ENCODE measurements around the gene ZNF8.

ZNF8 gene

GRCh38 chr19:58300620-58301019 is 21.9 kb downstream of the ZNF8 start:
- no peak for DNase-seq

DNA sequence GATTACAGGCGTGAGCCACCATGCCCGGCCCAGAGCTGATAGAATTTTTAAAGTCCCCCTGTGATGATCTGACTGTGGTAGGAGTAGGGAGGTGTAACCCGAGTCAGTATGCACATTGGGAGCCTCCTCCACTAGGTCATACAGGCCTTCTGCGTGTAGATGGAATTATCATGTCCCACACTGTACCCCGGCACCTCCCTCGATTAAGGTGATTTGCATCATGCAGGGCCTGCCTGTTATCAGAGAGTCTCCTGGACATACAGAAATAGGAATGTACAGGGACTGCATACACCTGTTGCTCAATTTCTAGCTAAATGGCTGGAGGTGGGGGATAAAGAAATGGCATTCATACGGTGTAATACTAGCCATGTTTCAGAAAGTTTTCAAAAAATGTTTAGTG is 25.5 kb downstream of the ZNF8 start:
- DNase-seq = no peak

- DNase-seq = no peak
Observed at GRCh38 chr19:58304748-58305064, 26.0 kb downstream of the ZNF8 start.

DNA sequence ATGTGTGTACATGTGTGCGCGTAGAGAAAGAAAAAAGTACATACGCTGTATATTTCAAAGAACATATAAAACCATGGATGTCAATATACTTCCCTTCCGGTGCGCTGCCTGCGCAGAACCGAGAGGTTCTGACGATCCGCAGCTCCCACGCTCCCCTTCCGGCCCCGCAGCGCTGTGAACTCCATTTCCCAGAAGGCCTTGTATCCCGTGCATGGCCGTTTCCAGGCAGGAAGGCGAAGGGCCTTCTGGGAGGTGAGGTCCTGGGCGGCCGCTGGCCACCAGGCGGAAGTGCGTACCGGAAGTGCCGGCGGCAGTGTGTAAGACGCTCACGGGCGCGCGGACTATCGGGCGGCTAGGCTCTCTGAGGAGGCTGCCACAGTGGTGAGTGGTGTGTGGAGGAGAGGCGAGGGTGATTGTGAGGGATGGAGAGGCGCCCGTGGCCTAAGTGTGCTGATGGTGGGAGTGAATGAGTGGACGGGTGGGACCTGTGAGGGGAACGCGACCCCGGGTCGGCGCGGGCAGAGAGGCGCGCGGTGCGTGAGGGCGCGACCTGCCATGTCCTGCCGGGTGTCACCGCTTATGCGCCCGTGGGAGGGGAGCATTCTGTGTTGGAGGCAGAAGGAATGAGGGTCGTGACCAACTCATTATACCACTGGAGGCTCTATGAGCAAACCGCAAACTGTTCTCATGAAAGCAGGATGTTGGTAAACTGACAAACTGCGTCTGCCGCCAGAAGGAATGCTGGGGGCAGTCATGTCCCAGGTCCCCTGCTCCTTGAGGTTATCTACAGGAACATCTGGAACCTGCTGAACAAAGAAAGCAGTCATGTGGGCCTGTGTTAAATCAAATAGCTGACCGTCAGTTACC is 26.5 kb downstream of the ZNF8 start, which contains the start of gene ERVK3-1:
Gene ERVK3-1 (plus strand): TSS at position 313 of the 867 bp plus-strand sequence. CDS start 6,792 bp downstream, outside the sequence.
- peak; percentile 87 for DNase-seq

DNA sequence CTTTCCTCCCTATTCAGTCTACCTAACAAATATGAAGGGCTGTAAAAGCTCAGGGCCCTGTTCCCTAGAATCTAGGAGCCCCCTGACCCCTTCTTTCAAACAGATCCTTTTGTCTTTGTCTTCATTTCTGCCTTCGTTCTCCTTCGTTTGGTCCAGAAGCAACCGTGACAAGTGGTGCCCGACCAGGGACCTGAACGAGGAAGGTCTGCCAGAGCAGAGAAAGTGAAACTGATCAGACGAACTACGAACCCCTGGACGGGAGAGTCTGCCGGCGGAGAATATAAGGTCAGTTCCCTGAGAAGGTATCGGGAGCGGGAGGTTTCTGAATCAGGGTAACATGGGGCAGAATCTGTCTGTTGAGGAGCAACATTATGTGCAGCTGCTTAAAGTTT is 27.2 kb downstream of the ZNF8 start:
- DNase-seq = no peak

DNA sequence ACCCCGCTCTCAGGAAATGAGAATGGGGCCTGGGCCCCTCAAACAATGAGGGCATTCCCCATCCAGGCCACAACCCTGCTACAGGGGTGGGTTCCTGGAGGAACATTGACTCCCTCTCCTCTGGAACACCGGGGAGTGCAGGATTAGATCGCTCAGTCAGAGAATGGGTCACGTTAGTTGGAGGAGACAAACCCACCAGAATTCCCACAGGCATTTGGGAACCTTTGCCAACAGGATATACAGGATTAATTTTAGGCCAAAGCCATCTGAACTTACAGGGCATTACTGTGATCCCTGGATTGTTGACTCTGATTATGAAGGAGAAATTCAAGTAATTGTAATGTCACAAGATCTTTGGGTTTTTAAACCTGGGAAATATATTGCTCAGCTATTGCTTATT is 29.0 kb downstream of the ZNF8 start:
- DNase-seq = no peak

- DNase-seq = peak; percentile 3
Observed at GRCh38 chr19:58310685-58311084, 31.9 kb downstream of the ZNF8 start.

DNA sequence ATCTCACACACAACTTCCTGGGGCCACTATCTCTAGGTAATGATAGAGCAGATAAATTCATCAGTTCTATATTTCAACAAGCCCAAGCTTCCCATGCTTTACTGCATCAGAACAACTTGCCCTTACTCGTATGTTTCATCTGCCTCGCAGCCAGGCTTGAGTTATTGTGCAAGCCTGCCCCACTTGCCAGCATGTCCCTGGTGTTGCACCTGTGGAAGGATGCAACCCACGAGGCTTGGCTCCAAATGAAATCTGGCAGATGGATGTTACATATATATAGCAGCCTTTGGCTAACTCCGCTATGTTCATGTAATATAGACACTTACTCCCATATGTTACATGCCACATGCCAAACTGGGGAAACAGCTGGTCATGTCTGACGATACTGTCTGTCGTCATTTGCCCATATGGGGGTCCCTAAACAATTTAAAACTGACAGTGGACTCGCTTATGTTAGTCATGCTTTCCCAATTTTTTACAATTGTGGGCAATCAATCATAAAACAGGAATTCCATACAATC is 32.6 kb downstream of the ZNF8 start:
- no peak for DNase-seq

GRCh38 chr19:58315580-58315979 is 36.8 kb downstream of the ZNF8 start:
- no peak for DNase-seq

GRCh38 chr19:58317476-58318072 is 38.8 kb downstream of the ZNF8 start:
- no peak for DNase-seq

- DNase-seq = no peak
Observed at GRCh38 chr19:58318297-58318696, 39.5 kb downstream of the ZNF8 start.

- no peak for DNase-seq
Observed at GRCh38 chr19:58319241-58319640, 40.5 kb downstream of the ZNF8 start.

DNA sequence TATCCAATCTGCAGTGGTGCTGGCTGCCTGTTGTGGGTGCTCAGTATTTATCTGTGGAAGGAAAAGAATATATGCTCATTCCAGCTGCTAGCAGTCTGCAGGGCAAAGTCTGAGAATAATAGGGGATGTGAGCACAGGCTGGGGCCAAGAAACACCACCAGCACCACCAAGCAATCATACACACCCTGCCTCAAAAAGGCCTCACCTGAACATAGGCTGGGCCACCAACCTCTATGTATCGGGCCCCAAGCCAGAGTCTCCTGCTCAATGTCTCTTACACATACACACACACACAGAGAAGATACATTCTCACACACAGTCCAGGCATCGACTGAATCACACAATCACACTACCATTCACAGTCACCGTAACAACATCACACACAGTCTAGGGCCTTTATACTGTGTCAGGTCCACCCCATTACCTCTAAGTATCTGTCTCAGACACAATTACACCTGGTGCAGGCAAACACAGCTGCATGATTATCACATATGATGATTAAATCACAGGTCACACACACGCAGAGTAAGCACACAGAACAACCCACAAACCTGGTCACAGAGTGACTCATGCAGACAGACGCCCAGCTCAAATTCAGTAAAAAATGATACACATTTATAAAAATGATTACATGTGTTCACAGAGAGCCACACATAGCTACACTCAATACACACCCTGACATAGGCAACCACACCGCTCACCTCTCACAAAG is 46.7 kb downstream of the ZNF8 start:
- no peak for DNase-seq

- no peak for DNase-seq
Observed at GRCh38 chr19:58326501-58326913, 47.8 kb downstream of the ZNF8 start.

DNA sequence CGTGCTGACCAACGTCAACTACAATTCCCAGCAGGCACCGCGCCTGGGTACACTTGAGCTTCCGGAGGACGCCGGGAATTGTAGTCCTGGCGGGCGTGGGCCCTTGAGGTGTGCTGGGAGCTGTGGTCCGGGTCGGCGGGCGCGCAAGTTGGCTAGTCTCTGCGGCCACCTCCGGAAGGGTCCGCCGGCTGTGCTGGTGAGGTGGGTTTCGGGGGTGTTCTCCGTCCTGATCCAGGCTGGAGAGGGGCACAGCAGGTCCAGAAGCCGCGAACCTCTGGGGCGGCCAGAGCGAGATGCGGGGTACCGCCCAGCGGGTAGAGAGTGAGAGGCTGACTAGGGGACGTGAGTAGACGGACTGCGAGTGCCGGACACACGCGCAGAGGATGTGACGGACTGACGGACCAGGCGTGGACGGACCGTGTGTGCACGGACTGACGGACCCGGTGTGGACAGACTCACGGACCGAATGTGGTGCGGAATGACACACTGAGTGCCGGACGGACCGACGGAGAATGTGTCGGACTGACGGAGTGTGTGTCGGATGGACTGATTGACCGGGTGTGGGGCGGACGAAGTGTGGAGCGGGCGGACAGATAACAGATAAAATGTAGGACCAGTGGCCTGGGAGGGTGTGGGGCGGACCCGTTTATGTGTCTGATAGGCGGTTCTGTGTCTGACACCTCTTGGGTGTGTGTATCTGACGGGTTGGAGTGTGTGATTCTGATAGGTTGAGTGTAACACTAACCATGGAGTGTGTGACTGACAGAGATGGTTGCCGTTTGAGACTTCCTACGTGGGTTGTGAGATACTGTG is 48.4 kb downstream of the ZNF8 start, which contains the start of gene ZSCAN22:
Gene ZSCAN22 (plus strand): TSS at position 81 of the 813 bp plus-strand sequence. CDS start 7,809 bp downstream, outside the sequence.
- peak; percentile 76 for DNase-seq

DNA sequence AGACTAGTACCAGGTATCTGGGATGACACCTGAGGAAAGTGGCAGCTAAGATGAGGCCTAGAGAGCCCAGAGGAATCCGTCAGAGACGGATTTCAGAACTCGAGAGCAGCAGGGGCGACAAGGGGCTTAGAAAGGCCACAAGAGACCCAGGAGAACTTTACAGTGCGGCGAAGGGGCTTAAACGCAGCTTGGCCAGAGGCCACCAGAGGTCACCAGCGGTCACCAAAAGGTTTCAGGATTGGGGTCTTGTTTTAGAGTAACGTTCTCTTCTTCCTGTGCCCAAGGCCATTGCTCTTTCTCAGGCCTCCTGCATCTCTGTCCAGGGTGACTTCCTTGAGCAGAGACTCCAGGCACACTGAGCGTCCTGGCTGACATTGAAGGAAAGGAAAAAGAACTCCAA is 50.2 kb downstream of the ZNF8 start:
- DNase-seq = no peak

DNA sequence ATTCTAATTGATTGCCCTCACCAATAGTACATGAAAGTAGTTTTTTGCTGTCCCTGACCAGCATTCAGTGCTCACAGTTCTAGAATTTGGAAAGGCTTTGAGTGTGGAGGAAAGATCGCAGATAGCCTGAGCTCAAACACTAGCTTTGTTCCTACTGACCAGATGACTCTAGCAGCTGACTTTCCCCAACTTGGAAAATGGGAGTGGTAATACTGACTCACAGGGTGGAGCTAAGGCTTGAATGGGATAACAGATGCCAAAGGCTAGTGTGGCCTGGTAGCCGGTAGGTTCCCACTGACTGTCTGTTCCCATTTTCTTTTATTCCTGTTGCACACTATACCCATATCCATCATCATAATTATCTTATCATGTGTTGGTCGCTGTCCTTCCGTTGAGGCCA is 51.7 kb downstream of the ZNF8 start:
- DNase-seq = no peak

GRCh38 chr19:58332697-58333096 is 53.9 kb downstream of the ZNF8 start:
- no peak for DNase-seq

DNA sequence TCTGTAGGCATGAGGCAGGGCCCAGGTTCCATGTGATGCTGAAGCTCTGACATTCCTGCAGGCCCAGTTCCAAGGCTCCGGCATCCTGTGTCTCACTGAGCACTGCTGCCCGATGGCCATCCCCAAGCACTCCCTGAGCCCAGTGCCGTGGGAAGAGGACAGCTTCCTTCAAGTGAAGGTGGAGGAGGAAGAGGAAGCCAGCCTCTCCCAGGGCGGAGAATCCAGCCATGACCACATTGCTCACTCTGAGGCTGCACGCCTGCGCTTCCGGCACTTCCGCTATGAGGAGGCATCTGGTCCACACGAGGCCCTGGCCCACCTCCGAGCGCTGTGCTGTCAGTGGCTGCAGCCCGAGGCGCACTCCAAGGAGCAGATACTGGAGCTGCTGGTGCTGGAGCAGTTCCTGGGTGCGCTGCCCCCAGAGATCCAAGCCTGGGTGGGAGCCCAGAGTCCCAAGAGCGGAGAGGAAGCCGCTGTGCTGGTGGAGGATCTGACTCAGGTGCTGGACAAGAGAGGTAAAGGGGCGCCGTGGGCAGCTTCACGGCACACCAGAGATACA is 56.0 kb downstream of the ZNF8 start:
- no peak for DNase-seq

DNA sequence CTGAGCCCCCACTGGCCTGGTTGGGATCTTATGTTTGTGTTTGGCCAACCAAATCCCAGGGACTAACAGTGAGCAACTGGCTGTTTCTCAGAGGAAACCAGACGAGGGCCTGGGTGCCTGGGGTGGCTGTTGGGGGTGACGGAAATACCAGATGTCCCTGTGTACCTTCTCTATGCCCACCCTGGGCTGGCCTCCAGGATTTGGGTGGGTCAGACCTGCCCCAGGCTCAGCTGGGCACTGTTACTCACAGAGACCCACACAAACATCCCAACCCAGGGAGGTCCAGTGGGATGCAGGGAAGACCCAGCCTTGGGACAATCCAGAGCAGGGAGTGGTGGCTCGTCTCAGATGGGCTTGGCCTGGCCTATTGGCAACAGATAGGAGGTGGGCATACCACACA is 56.9 kb downstream of the ZNF8 start:
- DNase-seq = no peak

DNA sequence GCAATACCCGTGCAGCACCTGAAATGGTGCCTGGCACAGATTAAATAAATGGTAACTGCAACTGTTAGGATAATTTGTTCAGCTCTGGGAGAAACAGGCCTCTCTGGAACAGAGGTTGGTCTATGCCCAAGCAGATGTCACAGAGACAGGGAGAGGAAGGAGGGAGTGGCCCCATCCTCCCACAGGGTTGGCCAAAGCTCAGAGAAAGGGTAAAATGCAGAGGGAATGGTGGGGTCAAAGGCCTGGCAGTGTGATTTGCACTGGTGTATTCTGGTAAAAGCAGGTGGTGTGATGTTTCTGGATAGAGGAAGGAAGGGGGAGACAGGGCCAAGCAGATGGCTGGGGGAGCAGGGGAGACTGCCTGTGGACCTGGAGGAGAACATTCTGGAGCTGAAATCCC is 57.5 kb downstream of the ZNF8 start:
- no peak for DNase-seq

GRCh38 chr19:58336820-58337219 is 58.1 kb downstream of the ZNF8 start:
- DNase-seq = no peak

Measured in effector CD8-positive, alpha-beta T cell (primary cell).